ENCODE measurements around the gene DNAJC6. TPM values are rescaled to one million over a fixed set of nuclear protein-coding genes. Genes with fewer than 3 reads are reported as not detected.

The DNAJC6 gene
- polyA plus RNA-seq, 1 of the 3 experiments (the other 2 are of a cell fraction) = 1.9 TPM

GRCh38 chr1:65346190-65346589 is 36.8 kb downstream of the DNAJC6 start:
- WGBS (ENCODE audit: low lambda C conversion rate) = 81% methylated on average over 2 of the region's 2 CpGs
- DNase-seq = no peak
- H3K4me2 ChIP-seq = no peak overlapping the region
- H2AFZ ChIP-seq (ENCODE audit: low read depth) = no peak overlapping the region
- no peaks in the 10 kb centered on the region for H3K9me3 ChIP-seq
- H3F3A ChIP-seq (replicated peaks; ENCODE audit: insufficient read depth) = no peaks in the 10 kb centered on the region
- H4K20me1 ChIP-seq (ENCODE audit: insufficient read depth) = no peaks in the 10 kb centered on the region
- TF ChIP-seq TAF1 (IDR thresholded peaks at IDR 0.05; ENCODE audit: borderline replicate concordance, low read depth, low read length) (no peak), POLR2AphosphoS5 (IDR thresholded peaks at IDR 0.05; ENCODE audit: low read depth, low read length) (no peak), JUND (IDR thresholded peaks at IDR 0.05) (no peak), RFX5 (IDR thresholded peaks at IDR 0.05; ENCODE audit: low read length) (no peak), USF2 (IDR thresholded peaks at IDR 0.05; ENCODE audit: borderline replicate concordance, low read depth, low read length) (no peak), CHD2 (IDR thresholded peaks at IDR 0.05; ENCODE audit: low read length, partially characterized antibody) (no peak), EP300 (IDR thresholded peaks at IDR 0.05; ENCODE audit: borderline replicate concordance in 1 of 2, low read depth in 1 of 2, low read length in 1 of 2) (no peak), MAX (IDR thresholded peaks at IDR 0.05; ENCODE audit: low read depth) (no peak), MEF2A (IDR thresholded peaks at IDR 0.05; ENCODE audit: borderline replicate concordance, low read depth) (no peak), NFIC (IDR thresholded peaks at IDR 0.05; ENCODE audit: borderline replicate concordance) (no peak), FOXM1 (IDR thresholded peaks at IDR 0.05; ENCODE audit: low read depth) (no peak)
- TF ChIP-seq, protein P1, sequence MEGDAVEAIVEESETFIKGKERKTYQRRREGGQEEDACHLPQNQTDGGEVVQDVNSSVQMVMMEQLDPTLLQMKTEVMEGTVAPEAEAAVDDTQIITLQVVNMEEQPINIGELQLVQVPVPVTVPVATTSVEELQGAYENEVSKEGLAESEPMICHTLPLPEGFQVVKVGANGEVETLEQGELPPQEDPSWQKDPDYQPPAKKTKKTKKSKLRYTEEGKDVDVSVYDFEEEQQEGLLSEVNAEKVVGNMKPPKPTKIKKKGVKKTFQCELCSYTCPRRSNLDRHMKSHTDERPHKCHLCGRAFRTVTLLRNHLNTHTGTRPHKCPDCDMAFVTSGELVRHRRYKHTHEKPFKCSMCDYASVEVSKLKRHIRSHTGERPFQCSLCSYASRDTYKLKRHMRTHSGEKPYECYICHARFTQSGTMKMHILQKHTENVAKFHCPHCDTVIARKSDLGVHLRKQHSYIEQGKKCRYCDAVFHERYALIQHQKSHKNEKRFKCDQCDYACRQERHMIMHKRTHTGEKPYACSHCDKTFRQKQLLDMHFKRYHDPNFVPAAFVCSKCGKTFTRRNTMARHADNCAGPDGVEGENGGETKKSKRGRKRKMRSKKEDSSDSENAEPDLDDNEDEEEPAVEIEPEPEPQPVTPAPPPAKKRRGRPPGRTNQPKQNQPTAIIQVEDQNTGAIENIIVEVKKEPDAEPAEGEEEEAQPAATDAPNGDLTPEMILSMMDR (IDR thresholded peaks at IDR 0.05) = no peak
- TF ChIP-seq, protein P2, sequence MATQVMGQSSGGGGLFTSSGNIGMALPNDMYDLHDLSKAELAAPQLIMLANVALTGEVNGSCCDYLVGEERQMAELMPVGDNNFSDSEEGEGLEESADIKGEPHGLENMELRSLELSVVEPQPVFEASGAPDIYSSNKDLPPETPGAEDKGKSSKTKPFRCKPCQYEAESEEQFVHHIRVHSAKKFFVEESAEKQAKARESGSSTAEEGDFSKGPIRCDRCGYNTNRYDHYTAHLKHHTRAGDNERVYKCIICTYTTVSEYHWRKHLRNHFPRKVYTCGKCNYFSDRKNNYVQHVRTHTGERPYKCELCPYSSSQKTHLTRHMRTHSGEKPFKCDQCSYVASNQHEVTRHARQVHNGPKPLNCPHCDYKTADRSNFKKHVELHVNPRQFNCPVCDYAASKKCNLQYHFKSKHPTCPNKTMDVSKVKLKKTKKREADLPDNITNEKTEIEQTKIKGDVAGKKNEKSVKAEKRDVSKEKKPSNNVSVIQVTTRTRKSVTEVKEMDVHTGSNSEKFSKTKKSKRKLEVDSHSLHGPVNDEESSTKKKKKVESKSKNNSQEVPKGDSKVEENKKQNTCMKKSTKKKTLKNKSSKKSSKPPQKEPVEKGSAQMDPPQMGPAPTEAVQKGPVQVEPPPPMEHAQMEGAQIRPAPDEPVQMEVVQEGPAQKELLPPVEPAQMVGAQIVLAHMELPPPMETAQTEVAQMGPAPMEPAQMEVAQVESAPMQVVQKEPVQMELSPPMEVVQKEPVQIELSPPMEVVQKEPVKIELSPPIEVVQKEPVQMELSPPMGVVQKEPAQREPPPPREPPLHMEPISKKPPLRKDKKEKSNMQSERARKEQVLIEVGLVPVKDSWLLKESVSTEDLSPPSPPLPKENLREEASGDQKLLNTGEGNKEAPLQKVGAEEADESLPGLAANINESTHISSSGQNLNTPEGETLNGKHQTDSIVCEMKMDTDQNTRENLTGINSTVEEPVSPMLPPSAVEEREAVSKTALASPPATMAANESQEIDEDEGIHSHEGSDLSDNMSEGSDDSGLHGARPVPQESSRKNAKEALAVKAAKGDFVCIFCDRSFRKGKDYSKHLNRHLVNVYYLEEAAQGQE (IDR thresholded peaks at IDR 0.05; ENCODE audit: low read depth, low read length) = no peak
- CTCF ChIA-PET = no interaction called here
- no peaks in the 10 kb centered on the region for H3K9me2 ChIP-seq
- no peak overlapping the region for H3K9ac ChIP-seq
- no peak overlapping the region for H3K27ac ChIP-seq (ENCODE audit: low read depth in 2 of 2, low read length in 1 of 2)
- H3K4me3 ChIP-seq (ENCODE audit: low read depth in 2 of 2, low read length in 1 of 2) = no peak overlapping the region
- POLR2A ChIA-PET = no interaction called here
- no peaks in the 10 kb centered on the region for H3K27me3 ChIP-seq (ENCODE audit: insufficient read depth)
- H3K36me3 ChIP-seq (replicated peaks in 1 of 2; ENCODE audit: control insufficient read depth in 1 of 2, insufficient read depth in 2 of 2, low read length in 1 of 2) = no peaks in the 10 kb centered on the region
- H3K4me1 ChIP-seq (ENCODE audit: control insufficient read depth in 1 of 2, insufficient read depth in 2 of 2, low read depth in 1 of 2, low read length in 1 of 2) = peaks cover 0 to 9% of the 10 kb centered on the region in 2 experiments; a peak in 1 of 4 replicates
- H3K79me2 ChIP-seq (ENCODE audit: insufficient read depth) = no peaks in the 10 kb centered on the region
